Skeletal muscle tissue (tissue), 4 donors: ENCODE data around the gene ZNF814. TPM values are rescaled to one million over a fixed set of nuclear protein-coding genes. Genes with fewer than 3 reads are reported as not detected.
"Not testable (repeated sequence)": the region's sequence is repeated elsewhere in the genome, so short reads cannot be mapped to it uniquely, and the experiment has no call there.

Experiments
- H3K27ac ChIP-seq: one replicate; pipeline ENCODE4 v1.7.0; 2013; ENCODE audit warnings: mild to moderate bottlenecking, low read depth, low read length, inconsistent platforms
- H3K27me3 ChIP-seq, 3 donors: one replicate each; pipeline ENCODE4 v1.7.0; 2013; ENCODE audit warnings: low read length in 3 of 3; ENCODE audit not compliant: control insufficient read depth in 3 of 3, insufficient read depth in 3 of 3
- H3K36me3 ChIP-seq, 3 donors: one replicate each; pipeline ENCODE4 v1.7.0; 2013; ENCODE audit warnings: low read length in 3 of 3; ENCODE audit not compliant: control insufficient read depth in 3 of 3, insufficient read depth in 3 of 3
- H3K4me1 ChIP-seq, 3 donors: one replicate each; pipeline ENCODE4 v1.7.0; 2013; ENCODE audit warnings: low read length in 3 of 3, mild to moderate bottlenecking in 3 of 3; ENCODE audit not compliant: control insufficient read depth in 3 of 3, insufficient read depth in 3 of 3
- H3K4me3 ChIP-seq, 3 donors: one replicate each; pipeline ENCODE4 v1.7.0; 2013; ENCODE audit warnings: low read length in 3 of 3
- H3K9ac ChIP-seq, 3 donors: one replicate each; pipeline ENCODE4 v1.7.0; 2013; ENCODE audit warnings: low read length in 3 of 3, mild to moderate bottlenecking in 3 of 3, moderate library complexity in 2 of 3, low read depth in 1 of 3
- H3K9me3 ChIP-seq, 3 donors: one replicate each; pipeline ENCODE4 v1.7.0; 2013; ENCODE audit warnings: low read length in 3 of 3; ENCODE audit not compliant: control insufficient read depth in 3 of 3
- total RNA-seq: library from RNA; depleted of rRNA; stranded (reverse); fragments of >200 nt; gene quantifications from one replicate; pipeline ENCODE4 v1.2.3, GENCODE V29; 2014
- donor health status: Osteomylitis.

Gene ZNF814
- total RNA-seq, 1 donor from 2014 or later = 13.0 TPM

DNA sequence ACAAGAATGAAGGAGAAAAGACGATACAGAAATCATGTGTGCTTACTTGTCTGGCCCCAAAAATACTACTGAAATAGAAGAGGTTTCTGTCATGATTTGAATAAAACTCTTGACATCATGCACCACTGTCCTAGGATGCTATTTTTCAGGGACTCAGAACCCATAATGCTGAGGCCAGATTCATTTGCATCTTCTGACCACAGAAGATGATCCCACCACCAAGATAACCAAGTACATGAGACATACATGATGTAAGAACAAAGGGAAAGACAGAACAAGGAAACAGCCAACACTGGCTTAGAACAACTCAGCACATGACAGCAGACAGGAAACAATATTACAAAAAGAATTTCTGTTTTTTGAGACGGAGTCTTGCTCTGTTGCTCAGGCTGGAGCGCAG lies 76.6 kb downstream of the ZNF814 start:
- H3K4me1 ChIP-seq = peaks cover 13 to 18% (median 17%) of the 10 kb centered on the region in 3 donors
- peaks cover 5 to 28% (median 19%) of the 10 kb centered on the region in 3 donors for H3K36me3 ChIP-seq
- H3K4me3 ChIP-seq = no peak overlapping the region
- H3K27me3 ChIP-seq = no peaks in the 10 kb centered on the region
- H3K27ac ChIP-seq = no peak overlapping the region
- no peak overlapping the region for H3K9ac ChIP-seq
- no peaks in the 10 kb centered on the region for H3K9me3 ChIP-seq

DNA sequence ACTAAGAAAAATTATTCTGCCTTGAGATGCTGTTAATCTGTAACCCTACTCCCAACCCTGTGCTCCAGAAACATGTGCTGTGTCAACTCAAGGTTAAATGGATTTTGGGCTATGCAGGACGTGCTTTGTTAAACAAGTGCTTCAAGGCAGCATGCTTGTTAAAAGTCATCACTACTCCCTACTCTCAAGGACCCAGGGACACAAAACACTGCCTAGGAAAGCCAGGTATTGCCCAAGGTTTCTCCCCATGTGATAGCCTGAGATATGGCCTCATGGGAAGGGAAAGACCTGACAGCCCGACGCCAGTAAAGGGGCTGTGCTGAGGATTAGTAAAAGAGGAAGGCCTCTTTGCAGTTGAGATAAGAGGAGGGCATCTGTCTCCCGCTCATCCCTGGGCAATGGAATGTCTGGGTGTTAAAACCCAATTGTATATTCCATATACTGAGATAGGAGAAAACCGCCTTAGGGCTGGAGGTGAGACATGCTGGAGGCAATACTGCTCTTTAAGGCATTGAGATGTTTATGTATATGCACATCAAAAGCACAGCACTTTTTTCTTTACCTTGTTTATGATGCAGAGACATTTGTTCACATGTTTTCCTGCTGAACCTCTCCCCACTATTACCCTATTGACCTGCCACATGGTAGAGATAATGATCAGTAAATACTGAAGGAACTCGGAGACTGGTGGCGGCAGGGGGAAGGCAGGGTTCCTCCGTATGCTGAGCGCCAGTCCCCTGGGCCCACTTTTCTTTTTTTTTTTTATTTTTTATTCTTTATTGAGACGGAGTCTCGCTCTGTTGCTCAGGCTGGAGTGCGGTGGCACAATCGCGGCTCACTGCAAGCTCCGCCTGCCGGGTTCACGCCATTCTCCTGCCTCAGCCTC lies 78.2 kb downstream of the ZNF814 start:
- H3K9ac ChIP-seq, H3K27ac ChIP-seq, H3K27me3 ChIP-seq, H3K4me3 ChIP-seq, H3K9me3 ChIP-seq: not testable (repeated sequence)
- peaks cover 8 to 28% (median 19%) of the 10 kb centered on the region in 3 donors for H3K36me3 ChIP-seq
- peaks cover 13 to 18% (median 17%) of the 10 kb centered on the region in 3 donors for H3K4me1 ChIP-seq

DNA sequence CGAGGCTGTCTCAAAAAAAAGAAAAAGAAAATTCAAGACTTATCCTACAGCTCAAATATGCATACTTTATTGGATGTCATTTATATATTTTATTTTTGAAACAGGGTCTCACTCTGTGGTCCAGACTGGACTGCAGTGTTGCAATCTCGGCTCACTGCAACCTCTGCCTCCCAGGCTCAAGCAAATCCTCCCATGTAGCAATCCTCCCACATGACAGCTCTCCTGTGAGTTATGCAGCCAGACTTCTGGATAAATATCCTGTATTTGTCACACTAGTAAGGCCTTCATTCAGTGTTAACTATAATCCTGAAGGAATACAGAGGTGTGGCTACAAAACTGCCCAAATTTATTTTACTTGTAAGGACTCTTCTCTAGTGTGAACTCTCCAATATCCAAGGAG lies 81.3 kb downstream of the ZNF814 start:
- Histone ChIP-seq H3K4me1 (peaks cover 0 to 2% (median under 1%) of the 10 kb centered on the region in 3 donors), H3K27me3 (no peaks in the 10 kb centered on the region), H3K4me3 (no peak overlapping the region), H3K27ac (no peak overlapping the region), H3K36me3 (peaks cover 8 to 28% (median 19%) of the 10 kb centered on the region in 3 donors), H3K9ac (no peak overlapping the region), H3K9me3 (no peaks in the 10 kb centered on the region)

DNA sequence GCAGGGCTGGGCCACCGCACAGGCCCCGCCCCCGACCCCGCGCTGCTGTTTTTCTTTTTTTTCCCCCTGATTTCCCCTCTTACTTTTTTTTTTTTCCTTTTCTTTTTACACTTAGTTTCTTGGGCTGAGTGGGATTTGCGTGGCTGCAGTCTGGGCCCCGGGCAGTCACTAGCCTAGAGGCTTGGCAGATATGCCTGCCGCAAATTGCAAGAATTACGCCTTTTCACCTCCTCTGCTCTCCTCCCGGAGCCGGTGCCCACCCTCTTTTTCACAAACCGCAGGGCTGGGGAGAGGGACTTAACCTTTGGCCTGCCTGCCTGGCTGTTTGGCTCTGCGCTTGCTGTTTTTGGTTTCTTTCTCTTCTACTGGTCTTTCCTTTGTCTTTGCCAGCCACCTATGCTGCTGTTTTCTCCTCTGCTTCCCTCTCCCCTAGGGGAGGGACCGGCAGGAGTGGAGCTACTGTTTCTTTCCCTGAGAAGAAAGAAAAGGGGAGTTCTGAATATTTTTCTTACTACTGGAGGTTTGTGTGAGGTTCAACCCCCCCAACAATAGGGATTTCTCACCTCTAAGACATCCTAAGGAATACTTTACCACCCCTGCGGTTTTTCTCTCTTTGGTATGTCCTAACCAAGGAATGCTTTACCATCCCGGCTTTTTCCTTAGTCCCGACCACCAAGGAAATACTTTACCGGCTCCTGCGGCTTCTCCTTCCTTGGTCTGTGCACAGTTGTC lies 85.1 kb downstream of the ZNF814 start:
- Histone ChIP-seq H3K27ac (peak overlapping the region; percentile 54), H3K36me3 (peaks cover 6 to 14% (median 12%) of the 10 kb centered on the region in 3 donors), H3K4me3 (peak overlapping the region; percentile 61 to 74 (median 65)), H3K9ac (peak overlapping the region; percentile 45 to 85 (median 58)), H3K27me3 (no peaks in the 10 kb centered on the region), H3K4me1 (peaks cover 0 to 2% (median 0%) of the 10 kb centered on the region in 3 donors), H3K9me3 (no peaks in the 10 kb centered on the region)

DNA sequence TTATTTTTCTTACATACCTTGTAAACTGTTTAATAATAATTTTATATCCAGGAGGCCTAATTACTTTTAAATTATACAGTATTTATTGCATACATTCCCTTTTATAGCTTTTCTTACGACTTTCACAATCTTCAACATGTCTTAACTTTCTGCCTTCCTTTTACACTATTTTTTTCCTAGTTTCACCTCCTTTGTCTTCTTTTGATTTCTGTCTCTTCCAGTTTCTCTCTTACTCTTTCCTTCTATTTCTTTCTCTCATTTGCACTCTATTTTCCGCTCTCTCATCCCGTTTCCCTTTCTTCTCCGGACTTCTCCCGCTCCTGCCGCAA lies 85.6 kb downstream of the ZNF814 start:
- Histone ChIP-seq H3K9ac (peak overlapping the region; percentile 45 to 85 (median 58)), H3K4me1 (peaks cover 0 to 2% (median 0%) of the 10 kb centered on the region in 3 donors), H3K4me3 (peak overlapping the region in 2 of 3 donors; percentile 61 to 74), H3K9me3 (no peaks in the 10 kb centered on the region), H3K36me3 (peaks cover 6 to 11% (median 8%) of the 10 kb centered on the region in 3 donors), H3K27me3 (no peaks in the 10 kb centered on the region), H3K27ac (no peak overlapping the region)

DNA sequence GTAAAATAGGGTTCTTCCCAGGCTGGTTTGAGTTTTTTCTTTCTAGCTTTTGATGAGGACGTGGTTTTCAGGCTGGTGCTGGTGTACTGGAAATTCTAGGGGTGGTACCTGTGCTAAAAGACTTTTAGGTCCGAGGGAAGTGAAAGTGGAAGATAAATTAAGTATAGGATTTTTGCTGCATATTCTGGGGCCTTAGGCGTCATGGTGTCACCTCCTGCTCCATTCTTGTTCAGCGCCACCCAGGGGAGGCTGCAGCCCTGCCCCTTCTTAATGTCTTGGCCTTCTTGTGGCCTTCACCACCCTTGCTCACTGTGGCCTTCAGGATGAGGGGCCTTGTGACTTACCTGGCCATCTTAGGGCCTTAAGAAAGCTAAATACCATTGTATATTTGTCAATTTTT lies 86.6 kb downstream of the ZNF814 start:
- H3K9me3 ChIP-seq = no peaks in the 10 kb centered on the region
- no peak overlapping the region for H3K9ac ChIP-seq
- H3K27ac ChIP-seq = no peak overlapping the region
- no peak overlapping the region for H3K4me3 ChIP-seq
- no peaks in the 10 kb centered on the region for H3K27me3 ChIP-seq
- peaks cover 0 to 2% (median 0%) of the 10 kb centered on the region in 3 donors for H3K4me1 ChIP-seq
- peaks cover 0 to 3% (median 3%) of the 10 kb centered on the region in 3 donors for H3K36me3 ChIP-seq

DNA sequence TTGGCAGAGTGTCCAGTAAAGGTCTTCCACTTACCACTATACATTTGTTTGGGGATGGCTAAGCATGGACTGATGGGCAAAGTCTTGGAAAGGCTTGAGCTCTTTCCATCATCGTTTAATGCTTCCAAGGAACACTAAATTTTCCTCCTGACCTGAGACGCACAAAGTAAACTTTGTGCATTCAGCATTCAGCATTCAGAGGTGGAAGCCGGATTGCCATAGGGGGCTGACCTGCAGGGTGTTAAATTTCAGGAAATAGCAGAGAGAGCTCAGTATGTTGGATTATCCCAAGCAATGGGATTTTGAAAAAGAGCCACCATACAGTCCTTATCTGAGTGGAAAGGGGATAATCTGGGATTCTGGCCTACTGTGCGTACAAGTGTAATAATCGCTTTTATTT lies 88.1 kb downstream of the ZNF814 start:
- Histone ChIP-seq H3K27me3 (no peaks in the 10 kb centered on the region), H3K9ac (no peak overlapping the region), H3K4me3 (no peak overlapping the region), H3K9me3 (no peaks in the 10 kb centered on the region), H3K36me3 (peaks cover 0 to 8% (median 6%) of the 10 kb centered on the region in 3 donors), H3K27ac (no peak overlapping the region), H3K4me1 (peaks cover 0 to 2% (median 0%) of the 10 kb centered on the region in 3 donors)

Other genes with a start within 250 kb of the ZNF814 start
- gene ZSCAN4, start 220.1 kb downstream of the ZNF814 start, total RNA-seq = not detected
- gene ZNF551, start 207.1 kb downstream of the ZNF814 start, total RNA-seq = 11.5 TPM
- 7.3 TPM for gene ZNF154, start 179.8 kb downstream of the ZNF814 start, total RNA-seq
- gene ZNF671, start 161.4 kb downstream of the ZNF814 start, total RNA-seq = 15.1 TPM
- 18.3 TPM for gene ZNF776, start 142.2 kb downstream of the ZNF814 start, total RNA-seq
- gene ZNF586, start 119.4 kb downstream of the ZNF814 start, total RNA-seq = 27.1 TPM
- 7.3 TPM for gene ZNF552, start 74.1 kb downstream of the ZNF814 start, total RNA-seq
- 17.2 TPM for gene ZNF587B, start 58.7 kb downstream of the ZNF814 start, total RNA-seq
- 18.8 TPM for gene ZNF587, start 39.2 kb downstream of the ZNF814 start, total RNA-seq
- 14.1 TPM for gene ZNF417, start 27.6 kb upstream of the ZNF814 start, total RNA-seq
- 17.2 TPM for gene ZNF418, start 46.4 kb upstream of the ZNF814 start, total RNA-seq
- 12.0 TPM for gene ZNF256, start 58.7 kb upstream of the ZNF814 start, total RNA-seq
- gene C19orf18, start 85.5 kb upstream of the ZNF814 start, total RNA-seq = not detected
- 15.1 TPM for gene ZNF606, start 113.8 kb upstream of the ZNF814 start, total RNA-seq
- gene ZSCAN1, start 145.0 kb upstream of the ZNF814 start, total RNA-seq = not detected
- 10.4 TPM for gene ZNF135, start 170.2 kb upstream of the ZNF814 start, total RNA-seq
- 50.6 TPM for gene ZSCAN18, start 209.2 kb upstream of the ZNF814 start, total RNA-seq